Parathyroid adenoma (tissue), 2 donors: Measurements from ENCODE around the gene RASAL3.
A peak's percentile ranks its signal among the peaks of the same experiment; 100 is the strongest.

Source experiments
- H2AFZ ChIP-seq: fragments of 300-600 bp; sonication (generic); one replicate; pipeline ENCODE4 v1.7.0; 2017; ENCODE audit warnings: antibody characterized with exemption, mild to moderate bottlenecking
- H3K27ac ChIP-seq: fragments of 300-600 bp; sonication (generic); one replicate; pipeline ENCODE4 v1.7.0; 2017
- H3K27me3 ChIP-seq: fragments of 300-600 bp; sonication (generic); one replicate; pipeline ENCODE4 v1.7.0; 2017; ENCODE audit warnings: low read length; ENCODE audit not compliant: control insufficient read depth, insufficient read depth
- H3K36me3 ChIP-seq: fragments of 300-600 bp; sonication (generic); one replicate; pipeline ENCODE4 v1.7.0; 2017; ENCODE audit warnings: low read length; ENCODE audit not compliant: control insufficient read depth, insufficient read depth
- H3K4me1 ChIP-seq: fragments of 300-600 bp; sonication (generic); one replicate; pipeline ENCODE4 v1.7.0; 2017; ENCODE audit warnings: control low read depth
- H3K4me2 ChIP-seq: fragments of 300-600 bp; sonication (generic); one replicate; pipeline ENCODE4 v1.7.0; 2017; ENCODE audit warnings: low read length
- H3K4me3 ChIP-seq: fragments of 300-600 bp; sonication (generic); one replicate; pipeline ENCODE4 v1.7.0; 2017; ENCODE audit warnings: low read depth, low read length
- H3K79me2 ChIP-seq: fragments of 300-600 bp; sonication (generic); one replicate; pipeline ENCODE4 v1.7.0; 2017; ENCODE audit warnings: control low read depth
- H3K9ac ChIP-seq: fragments of 300-600 bp; sonication (generic); one replicate; pipeline ENCODE4 v1.7.0; 2017; ENCODE audit warnings: mild to moderate bottlenecking
- H3K9me3 ChIP-seq: fragments of 300-600 bp; sonication (generic); one replicate; pipeline ENCODE4 v1.7.0; 2017; ENCODE audit warnings: low read length; ENCODE audit not compliant: control insufficient read depth
- CTCF ChIP-seq: fragments of 300-600 bp; sonication (generic); IDR thresholded peaks from one replicate; pipeline ENCODE4 v1.7.0; 2017; ENCODE audit warnings: antibody characterized with exemption, mild to moderate bottlenecking
- donor health status: primary hyperparathyroidism.

Gene RASAL3

GRCh38 chr19:15464394-15465385 is at the start of gene RASAL3:
RASAL3 (minus strand) TSS chr19:15464544; CDS start chr19:15464358, 186 bp downstream.
- H3K9me3 ChIP-seq = no peaks in the 10 kb centered on the region
- no peak within 1 kb of the TSS for H3K9ac ChIP-seq

GRCh38 chr19:15511671-15512424 is 47.5 kb upstream of the RASAL3 start:
- no peak for TF ChIP-seq CTCF
- Histone ChIP-seq H3K4me1 (no peaks in the 10 kb centered on the region), H3K36me3 (no peaks in the 10 kb centered on the region), H3K4me2 (no peak overlapping the region), H3K27me3 (no peaks in the 10 kb centered on the region), H3K79me2 (no peaks in the 10 kb centered on the region), H3K9ac (no peak overlapping the region), H3K9me3 (no peaks in the 10 kb centered on the region), H3K27ac (no peak overlapping the region), H3K4me3 (no peak overlapping the region), H2AFZ (no peak overlapping the region)

More at GRCh38 chr19:15464394-15465385, at the start of gene RASAL3:
- Histone ChIP-seq H3K79me2 (no peaks in the 10 kb centered on the region), H3K4me3 (no peak within 1 kb of the TSS), H3K4me2 (no peak within 1 kb of the TSS), H3K27me3 (no peaks in the 10 kb centered on the region), H3K27ac (peak within 1 kb of the TSS; percentile 24), H3K36me3 (no peaks in the 10 kb centered on the region), H2AFZ (no peak within 1 kb of the TSS), H3K4me1 (no peaks in the 10 kb centered on the region)
- TF ChIP-seq CTCF = no peak

GRCh38 chr19:15508035-15508710 is 43.8 kb upstream of the RASAL3 start, which contains the start of gene CYP4F22:
CYP4F22 (plus strand) TSS chr19:15508525; CDS start chr19:15525337, 16,812 bp downstream.
- no peak for TF ChIP-seq CTCF
- Histone ChIP-seq H3K4me2 (peak within 1 kb of the TSS; percentile 57), H2AFZ (peak within 1 kb of the TSS; percentile 68), H3K9me3 (no peaks in the 10 kb centered on the region), H3K27me3 (no peaks in the 10 kb centered on the region), H3K4me3 (no peak within 1 kb of the TSS), H3K4me1 (no peaks in the 10 kb centered on the region), H3K36me3 (no peaks in the 10 kb centered on the region), H3K9ac (no peak within 1 kb of the TSS), H3K27ac (no peak within 1 kb of the TSS), H3K79me2 (no peaks in the 10 kb centered on the region)

GRCh38 chr19:15507068-15508034 is 43.0 kb upstream of the RASAL3 start:
- H3K4me1 ChIP-seq = no peaks in the 10 kb centered on the region
- H3K9ac ChIP-seq = no peak overlapping the region
- H3K4me3 ChIP-seq = no peak overlapping the region
- H3K27me3 ChIP-seq = no peaks in the 10 kb centered on the region
- no peak for TF ChIP-seq CTCF
- H2AFZ ChIP-seq = no peak overlapping the region
- H3K4me2 ChIP-seq = no peak overlapping the region
- no peaks in the 10 kb centered on the region for H3K79me2 ChIP-seq
- H3K36me3 ChIP-seq = no peaks in the 10 kb centered on the region
- no peak overlapping the region for H3K27ac ChIP-seq
- H3K9me3 ChIP-seq = no peaks in the 10 kb centered on the region
